ENCODE measurements around the gene DYNC2H1.

DNA sequence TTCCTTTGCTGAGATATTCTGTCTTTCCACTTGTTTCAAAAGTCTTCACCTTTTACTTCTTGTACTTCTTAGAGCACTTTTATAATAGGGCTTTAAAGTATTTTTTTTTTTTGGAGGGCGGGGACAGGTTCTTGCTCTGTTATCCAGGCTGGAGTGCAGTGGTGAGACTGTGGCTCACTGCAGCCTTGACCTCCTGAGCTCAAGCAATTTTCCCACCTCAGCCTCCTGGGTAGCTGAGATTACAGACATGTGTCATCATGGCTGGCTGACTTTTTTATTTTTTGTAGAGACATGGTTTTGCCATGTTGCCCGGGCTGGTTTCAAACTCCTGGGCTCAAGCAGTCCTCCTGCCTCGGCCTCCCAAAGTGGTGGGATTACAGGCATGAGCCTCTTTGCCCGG lies 57.9 kb downstream of the DYNC2H1 start:
- TF ChIP-seq, protein P1, sequence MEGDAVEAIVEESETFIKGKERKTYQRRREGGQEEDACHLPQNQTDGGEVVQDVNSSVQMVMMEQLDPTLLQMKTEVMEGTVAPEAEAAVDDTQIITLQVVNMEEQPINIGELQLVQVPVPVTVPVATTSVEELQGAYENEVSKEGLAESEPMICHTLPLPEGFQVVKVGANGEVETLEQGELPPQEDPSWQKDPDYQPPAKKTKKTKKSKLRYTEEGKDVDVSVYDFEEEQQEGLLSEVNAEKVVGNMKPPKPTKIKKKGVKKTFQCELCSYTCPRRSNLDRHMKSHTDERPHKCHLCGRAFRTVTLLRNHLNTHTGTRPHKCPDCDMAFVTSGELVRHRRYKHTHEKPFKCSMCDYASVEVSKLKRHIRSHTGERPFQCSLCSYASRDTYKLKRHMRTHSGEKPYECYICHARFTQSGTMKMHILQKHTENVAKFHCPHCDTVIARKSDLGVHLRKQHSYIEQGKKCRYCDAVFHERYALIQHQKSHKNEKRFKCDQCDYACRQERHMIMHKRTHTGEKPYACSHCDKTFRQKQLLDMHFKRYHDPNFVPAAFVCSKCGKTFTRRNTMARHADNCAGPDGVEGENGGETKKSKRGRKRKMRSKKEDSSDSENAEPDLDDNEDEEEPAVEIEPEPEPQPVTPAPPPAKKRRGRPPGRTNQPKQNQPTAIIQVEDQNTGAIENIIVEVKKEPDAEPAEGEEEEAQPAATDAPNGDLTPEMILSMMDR (IDR thresholded peaks at IDR 0.05; ENCODE audit: insufficient read depth, low read length): no peak
- TF ChIP-seq GABPA (IDR thresholded peaks at IDR 0.05; ENCODE audit: low read depth) (no peak), POLR2AphosphoS5 (IDR thresholded peaks at IDR 0.05; ENCODE audit: low read depth) (no peak)

Measured in HL-60 (cell line).